ENCODE data around the gene SNX17. TPM values are rescaled to one million over a fixed set of nuclear protein-coding genes. Genes with fewer than 3 reads are reported as not detected.

Gene SNX17
- total and polyA plus RNA-seq, 2 of the 13 experiments (the other 11 are each of a cell fraction or from before 2014, with no cell fraction given), result 75.0 to 109 TPM

GRCh38 chr2:27370026-27370815 lies at the start of gene SNX17, which contains the start of gene EIF2B4 (continued):
- TF ChIP-seq ZNF12 (CRISPR knock-in tag; IDR thresholded peaks at IDR 0.05) (peak; percentile 73; the same call in 1 of the 2 replicates), TBL1XR1 (IDR thresholded peaks at IDR 0.05; ENCODE audit: borderline replicate concordance, low read length, partially characterized antibody) (peak; percentile 57), HDAC2 (CRISPR knock-in tag; IDR thresholded peaks at IDR 0.05) (peak; percentile 84), ZNF775 (CRISPR knock-in tag; IDR thresholded peaks at IDR 0.05; ENCODE audit: borderline replicate concordance) (peak; percentile 72; the same call in 1 of the 2 replicates), SMAD9 (CRISPR knock-in tag; IDR thresholded peaks at IDR 0.05) (0 out of 2 replicates have a peak, but pooled peaks have one; percentile 12), IRF9 (CRISPR knock-in tag; IDR thresholded peaks at IDR 0.05; ENCODE audit: borderline replicate concordance) (peak; percentile 97), TBX2 (CRISPR knock-in tag; IDR thresholded peaks at IDR 0.05; ENCODE audit: borderline replicate concordance) (peak; percentile 96), NFE2L2 (IDR thresholded peaks at IDR 0.05; ENCODE audit: low read length) (no peak), ZKSCAN8 (CRISPR knock-in tag; IDR thresholded peaks at IDR 0.05; ENCODE audit: borderline replicate concordance) (peak; percentile 87; the same call in 1 of the 2 replicates), ZNF513 (CRISPR knock-in tag; conservative IDR thresholded peaks at IDR 0.05) (0 out of 2 replicates have a peak, but pooled peaks have one; percentile 29), ZNF264 (CRISPR knock-in tag; IDR thresholded peaks at IDR 0.05) (peak; percentile 90; the same call in 1 of the 2 replicates), MTA3 (CRISPR knock-in tag; IDR thresholded peaks at IDR 0.05) (no peak), RAD51 (IDR thresholded peaks at IDR 0.05; ENCODE audit: borderline replicate concordance) (no peak), ZNF576 (CRISPR knock-in tag; IDR thresholded peaks at IDR 0.05) (no peak; the same call in none of the 2 replicates), PLRG1 (conservative IDR thresholded peaks at IDR 0.05) (no peak), ARNT (IDR thresholded peaks at IDR 0.05) (no peak), CC2D1A (CRISPR knock-in tag; IDR thresholded peaks at IDR 0.05) (peak; percentile 98), CEBPG (CRISPR knock-in tag; IDR thresholded peaks at IDR 0.05) (peak; percentile 92), THRA (CRISPR knock-in tag; IDR thresholded peaks at IDR 0.05; ENCODE audit: borderline replicate concordance) (peak; percentile 50), PRDM4 (CRISPR knock-in tag; IDR thresholded peaks at IDR 0.05; ENCODE audit: borderline replicate concordance) (peak; percentile 30; the same call in 1 of the 2 replicates), EZH2 (conservative IDR thresholded peaks at IDR 0.05; ENCODE audit: low read depth, low read length) (no peak), ZNF839 (CRISPR knock-in tag; IDR thresholded peaks at IDR 0.05; ENCODE audit: borderline replicate concordance) (peak; percentile 59; the same call in 1 of the 2 replicates), MXD4 (CRISPR knock-in tag; IDR thresholded peaks at IDR 0.05) (peak; percentile 94), KDM5A (IDR thresholded peaks at IDR 0.05; ENCODE audit: borderline replicate concordance, low read length) (peak; percentile 87)

Data from HepG2 (cell line).